ENCODE measurements around the gene MPEG1. TPM values are rescaled to one million over a fixed set of nuclear protein-coding genes. Genes with fewer than 3 reads are reported as not detected.

MPEG1 gene
- total and polyA plus RNA-seq, 2 of the 13 experiments (the other 11 are each of a cell fraction or from before 2014, with no cell fraction given), result not detected

GRCh38 chr11:59186130-59186594 lies 26.6 kb downstream of the MPEG1 start:
- Histone ChIP-seq H3K9ac (ENCODE audit: insufficient read depth, low read depth, low read length) (no peak overlapping the region), H3K4me1 (ENCODE audit: insufficient read depth, low read length) (peaks cover 22% of the 10 kb centered on the region), H3K36me3 (replicated peaks in 1 of 2; ENCODE audit: control insufficient read depth in 1 of 2, insufficient read depth in 2 of 2, low read length in 2 of 2) (peaks cover 0 to 2% of the 10 kb centered on the region in 2 experiments; a peak in 2 of 5 replicates), H2AFZ (ENCODE audit: low read length) (no peak overlapping the region), H4K20me1 (ENCODE audit: insufficient read depth, low read length) (no peaks in the 10 kb centered on the region), H3K27me3 (ENCODE audit: control insufficient read depth in 1 of 2, insufficient read depth in 2 of 2, low read length in 2 of 2) (no peaks in the 10 kb centered on the region), H3K4me3 (replicated peaks in 1 of 3; ENCODE audit: insufficient read depth in 1 of 3, low read depth in 2 of 3, low read length in 3 of 3) (no peak overlapping the region), H3K27ac (ENCODE audit: extremely low read length, insufficient read depth, low read length) (no peak overlapping the region), H3K9me3 (ENCODE audit: low read length) (no peaks in the 10 kb centered on the region), H3K4me2 (ENCODE audit: low read depth, low read length) (no peak overlapping the region), H3K79me2 (ENCODE audit: insufficient read depth, low read length) (no peaks in the 10 kb centered on the region)
- peak; percentile 82 for ATAC-seq
- ChIA-PET CTCF (ENCODE audit: low intra/inter-chr PET ratio, low total read pairs) (interaction anchor here (1.2 to 4.1 kb wide), 2 partner anchors 14 to 21 kb away, joined by 5 to 45 read pairs; partner anchors contain the start of gene DTX4), POLR2A (interaction anchor here (0.7 to 3.4 kb wide), 3 partner anchors 9 to 80 kb away, joined by 3 to 46 read pairs (median 3); partner anchors contain the start of gene DTX4)
- 0 out of 2 replicates have a peak, but pooled peaks have one; percentile 38 for TF ChIP-seq PATZ1 (CRISPR knock-in tag; IDR thresholded peaks at IDR 0.05)
- TF ChIP-seq ZBTB4 (CRISPR knock-in tag; IDR thresholded peaks at IDR 0.05; ENCODE audit: borderline replicate concordance), result 0 out of 2 replicates have a peak, but pooled peaks have one; percentile 18
- TF ChIP-seq SMC3 (IDR thresholded peaks at IDR 0.05; ENCODE audit: low read length), result peak; percentile 43
- peak; percentile 58 for TF ChIP-seq CTCF (CRISPR knock-in tag; IDR thresholded peaks at IDR 0.05)
- no peak for TF ChIP-seq ZNF17 (CRISPR knock-in tag; IDR thresholded peaks at IDR 0.05)
- TF ChIP-seq STAG1 (CRISPR knock-in tag; IDR thresholded peaks at IDR 0.05), result peak; percentile 35
- TF ChIP-seq RAD21 (CRISPR knock-in tag; IDR thresholded peaks at IDR 0.05), result peak; percentile 34; the same call in 1 of the 2 replicates
- TF ChIP-seq TCF12 (IDR thresholded peaks at IDR 0.05), result no peak
- no peak for TF ChIP-seq TCF12 (CRISPR knock-in tag; IDR thresholded peaks at IDR 0.05)
- 0 out of 2 replicates have a peak, but pooled peaks have one; percentile 38 for TF ChIP-seq ZNF574 (CRISPR knock-in tag; IDR thresholded peaks at IDR 0.05)
- in situ Hi-C loops (cut with HindIII; ENCODE audit: extremely low pct_ligation_motif_present, low pct_unique_long_range_greater_than_20kb) (loop anchor here (25.0 kb wide), 1 partner anchor 501 kb away; no protein-coding TSS in a partner anchor), intact Hi-C loops (cut with micrococcal nuclease; ENCODE audit: unreplicated experiment) (loop anchor here (1.0 kb wide), 1 partner anchor 15 kb away; no protein-coding TSS in a partner anchor)
- peak; percentile 50 for DNase-seq (ENCODE audit: low spot score)
- no peak for FAIRE-seq
- WGBS (ENCODE audit: low lambda C conversion rate), result 48% methylated on average over 5 of the region's 5 CpGs
- BruUV-seq (replicated peaks), result no TSS peak

All from HepG2 (cell line).